Measurements from ENCODE around the gene CCL17.

DNA sequence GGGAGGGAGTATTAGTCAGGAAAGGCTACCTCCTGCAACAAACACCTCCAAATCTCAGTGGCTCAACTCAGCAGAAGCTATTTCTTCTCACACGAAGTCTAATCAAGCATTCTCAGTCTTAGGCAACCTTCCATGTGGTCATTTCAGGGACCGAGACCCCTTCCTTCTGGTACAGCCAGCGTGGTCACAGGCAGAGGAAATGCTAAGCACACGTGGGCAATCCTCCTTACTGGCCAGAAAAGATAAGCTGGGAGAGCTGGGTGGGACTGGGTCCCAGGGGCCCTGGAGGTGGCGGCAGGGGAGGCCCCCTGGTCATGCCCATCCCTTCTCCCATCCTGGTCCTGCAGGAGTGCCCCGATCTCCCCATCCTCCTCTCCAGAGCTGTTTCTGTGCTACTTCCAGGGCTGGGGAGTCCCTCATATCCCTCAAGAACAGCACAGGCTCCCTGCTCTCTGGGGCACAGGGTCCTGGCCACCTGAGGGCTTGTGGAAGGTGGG, 38.0 kb upstream of the CCL17 start:
- TF ChIP-seq, protein P1, sequence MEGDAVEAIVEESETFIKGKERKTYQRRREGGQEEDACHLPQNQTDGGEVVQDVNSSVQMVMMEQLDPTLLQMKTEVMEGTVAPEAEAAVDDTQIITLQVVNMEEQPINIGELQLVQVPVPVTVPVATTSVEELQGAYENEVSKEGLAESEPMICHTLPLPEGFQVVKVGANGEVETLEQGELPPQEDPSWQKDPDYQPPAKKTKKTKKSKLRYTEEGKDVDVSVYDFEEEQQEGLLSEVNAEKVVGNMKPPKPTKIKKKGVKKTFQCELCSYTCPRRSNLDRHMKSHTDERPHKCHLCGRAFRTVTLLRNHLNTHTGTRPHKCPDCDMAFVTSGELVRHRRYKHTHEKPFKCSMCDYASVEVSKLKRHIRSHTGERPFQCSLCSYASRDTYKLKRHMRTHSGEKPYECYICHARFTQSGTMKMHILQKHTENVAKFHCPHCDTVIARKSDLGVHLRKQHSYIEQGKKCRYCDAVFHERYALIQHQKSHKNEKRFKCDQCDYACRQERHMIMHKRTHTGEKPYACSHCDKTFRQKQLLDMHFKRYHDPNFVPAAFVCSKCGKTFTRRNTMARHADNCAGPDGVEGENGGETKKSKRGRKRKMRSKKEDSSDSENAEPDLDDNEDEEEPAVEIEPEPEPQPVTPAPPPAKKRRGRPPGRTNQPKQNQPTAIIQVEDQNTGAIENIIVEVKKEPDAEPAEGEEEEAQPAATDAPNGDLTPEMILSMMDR (conservative IDR thresholded peaks at IDR 0.05 in 1 of 2, IDR thresholded peaks at IDR 0.05 in 1 of 2; ENCODE audit: extremely low read depth in 1 of 2, insufficient read depth in 1 of 2, low read depth in 1 of 2, low read length in 2 of 2): no peak
- no peak for TF ChIP-seq EZH2 (IDR thresholded peaks at IDR 0.05; ENCODE audit: borderline replicate concordance, low read length)

All from mammary epithelial cell (primary cell).